ENCODE results near the gene LY6G6F.

DNA sequence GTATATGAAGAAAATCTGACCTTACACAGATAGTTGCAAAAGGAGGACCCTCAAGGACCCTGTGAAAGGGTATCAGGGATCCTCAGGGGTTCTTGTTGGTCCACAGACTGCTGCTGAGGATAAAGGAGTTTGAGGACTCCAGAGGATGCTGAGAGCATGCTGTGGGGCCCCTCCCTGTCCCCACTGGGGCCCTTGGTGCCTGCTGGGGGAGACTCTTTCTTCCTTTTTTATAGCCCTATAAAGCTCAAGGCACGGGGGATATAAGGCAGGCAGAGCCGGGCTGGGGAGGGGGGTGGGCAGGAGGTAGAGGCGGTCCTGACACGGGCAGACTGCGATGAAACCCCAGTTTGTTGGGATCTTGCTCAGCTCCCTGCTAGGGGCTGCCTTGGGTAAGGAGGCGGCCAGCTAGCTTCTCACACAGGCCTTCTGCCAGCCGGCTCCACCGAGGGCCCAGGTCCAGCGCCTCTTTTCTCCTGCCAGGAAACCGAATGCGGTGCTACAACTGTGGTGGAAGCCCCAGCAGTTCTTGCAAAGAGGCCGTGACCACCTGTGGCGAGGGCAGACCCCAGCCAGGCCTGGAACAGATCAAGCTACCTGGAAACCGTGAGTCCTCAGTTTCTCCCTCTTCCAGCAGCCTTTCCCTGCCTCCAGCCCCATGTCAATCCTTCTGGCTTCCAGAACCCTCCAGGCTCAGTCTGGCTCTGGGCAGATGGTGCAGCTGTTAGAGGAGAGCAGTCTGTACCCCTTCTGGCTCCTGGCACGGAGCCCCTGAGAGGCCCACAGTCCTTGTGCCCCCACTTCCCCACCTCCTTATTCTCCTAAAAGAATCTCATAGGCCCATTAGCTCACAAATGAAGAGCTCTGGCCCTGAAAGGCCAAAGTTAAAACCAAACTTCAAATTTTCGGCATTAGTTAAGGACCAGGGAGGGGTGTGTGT is 8.6 kb downstream of the LY6G6F start, which contains the start of gene LY6G6D:
- TF ChIP-seq, protein P1, sequence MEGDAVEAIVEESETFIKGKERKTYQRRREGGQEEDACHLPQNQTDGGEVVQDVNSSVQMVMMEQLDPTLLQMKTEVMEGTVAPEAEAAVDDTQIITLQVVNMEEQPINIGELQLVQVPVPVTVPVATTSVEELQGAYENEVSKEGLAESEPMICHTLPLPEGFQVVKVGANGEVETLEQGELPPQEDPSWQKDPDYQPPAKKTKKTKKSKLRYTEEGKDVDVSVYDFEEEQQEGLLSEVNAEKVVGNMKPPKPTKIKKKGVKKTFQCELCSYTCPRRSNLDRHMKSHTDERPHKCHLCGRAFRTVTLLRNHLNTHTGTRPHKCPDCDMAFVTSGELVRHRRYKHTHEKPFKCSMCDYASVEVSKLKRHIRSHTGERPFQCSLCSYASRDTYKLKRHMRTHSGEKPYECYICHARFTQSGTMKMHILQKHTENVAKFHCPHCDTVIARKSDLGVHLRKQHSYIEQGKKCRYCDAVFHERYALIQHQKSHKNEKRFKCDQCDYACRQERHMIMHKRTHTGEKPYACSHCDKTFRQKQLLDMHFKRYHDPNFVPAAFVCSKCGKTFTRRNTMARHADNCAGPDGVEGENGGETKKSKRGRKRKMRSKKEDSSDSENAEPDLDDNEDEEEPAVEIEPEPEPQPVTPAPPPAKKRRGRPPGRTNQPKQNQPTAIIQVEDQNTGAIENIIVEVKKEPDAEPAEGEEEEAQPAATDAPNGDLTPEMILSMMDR (IDR thresholded peaks at IDR 0.05) = no peak
- no peak for TF ChIP-seq POLR2AphosphoS5 (IDR thresholded peaks at IDR 0.05)
